GM21576 (cell line): ENCODE results near the gene TMSB10.
"Not testable (repeated sequence)": the region's sequence is repeated elsewhere in the genome, so short reads cannot be mapped to it uniquely, and the experiment has no call there.

ENCODE experiments used
- ATAC-seq: cut with Tn5 transposase; IDR thresholded peaks from one replicate; pipeline ENCODE4 v1.9.1; 2021; ENCODE audit warnings: mild to moderate bottlenecking, moderate library complexity; ENCODE audit not compliant: unreplicated experiment

Gene TMSB10

DNA sequence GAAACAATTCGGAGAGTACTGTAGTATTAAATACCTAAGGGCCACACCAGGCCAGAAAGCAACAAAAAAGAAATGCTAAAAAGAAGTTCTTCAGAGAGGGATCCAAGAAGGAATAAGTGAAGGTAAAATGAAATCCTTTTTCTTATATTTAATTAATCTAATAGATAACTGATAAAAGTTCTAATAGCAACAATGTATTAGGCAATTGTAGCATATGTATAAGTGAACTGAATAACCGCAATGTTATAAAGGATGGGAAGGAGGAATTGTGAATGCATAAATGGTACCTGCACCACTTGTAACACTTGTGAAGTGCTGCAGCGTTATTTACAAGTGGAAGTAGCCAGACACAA, 21.8 kb downstream of the TMSB10 start:
- no peak for ATAC-seq

DNA sequence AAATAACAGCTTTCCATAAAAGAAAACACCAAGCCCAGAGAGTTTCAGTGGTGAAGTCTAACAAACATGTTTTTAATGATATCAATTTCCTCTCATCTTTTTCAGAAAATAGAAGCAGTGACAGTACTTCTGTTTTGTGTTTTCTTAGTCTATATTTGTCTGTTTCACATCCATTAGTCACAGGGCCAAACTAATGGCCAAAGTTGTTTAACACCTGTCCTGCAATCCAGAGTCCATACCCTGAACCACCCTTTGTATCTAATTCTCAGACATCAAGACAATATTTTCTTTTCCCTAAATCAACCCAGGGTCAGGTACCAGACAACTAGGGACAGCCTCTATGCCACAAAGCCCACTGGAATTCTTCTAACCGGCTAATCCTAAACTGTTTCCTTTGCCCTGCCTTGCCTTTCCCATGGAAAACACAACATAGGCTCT, 25.9 kb downstream of the TMSB10 start:
- ATAC-seq, result peak; percentile 63

DNA sequence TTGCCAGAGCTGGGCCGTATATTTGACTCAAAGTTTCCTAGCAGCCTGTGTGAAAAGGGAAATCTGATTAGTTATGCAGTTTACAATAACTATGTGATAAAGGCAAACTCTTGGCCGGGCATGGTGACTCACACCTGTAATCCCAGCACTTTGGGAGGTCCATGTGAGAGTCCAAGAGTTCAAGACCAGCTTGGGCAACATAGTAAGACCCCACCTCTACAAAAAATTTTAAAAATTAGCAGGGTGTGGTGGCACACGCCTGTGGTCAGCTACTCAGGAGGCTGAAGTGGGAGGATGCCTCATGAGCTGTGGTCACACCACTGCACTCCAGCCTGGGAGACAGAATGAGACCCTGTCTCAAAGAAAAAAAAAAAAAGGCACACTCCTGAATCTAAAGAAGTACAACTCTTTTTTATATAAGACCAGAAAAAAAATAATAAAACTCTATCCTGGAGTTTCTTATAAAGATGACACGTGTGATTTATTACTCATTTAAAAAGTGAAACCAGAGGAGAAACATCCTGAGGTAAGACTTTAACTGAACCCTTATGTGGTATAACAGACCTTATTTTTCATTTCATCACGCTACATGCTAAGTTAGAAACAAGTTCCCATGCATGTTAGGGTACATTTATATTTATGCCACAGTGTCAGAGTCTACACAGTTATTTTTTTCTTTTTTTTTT, 32.9 kb downstream of the TMSB10 start:
- ATAC-seq, result peak; percentile 29

- ATAC-seq, result peak; percentile 73
These were observed 34.1 kb downstream of the TMSB10 start for GRCh38 chr2:84939426-84940087.

- ATAC-seq, result no peak
These were observed 34.6 kb downstream of the TMSB10 start for GRCh38 chr2:84940088-84940470.

DNA sequence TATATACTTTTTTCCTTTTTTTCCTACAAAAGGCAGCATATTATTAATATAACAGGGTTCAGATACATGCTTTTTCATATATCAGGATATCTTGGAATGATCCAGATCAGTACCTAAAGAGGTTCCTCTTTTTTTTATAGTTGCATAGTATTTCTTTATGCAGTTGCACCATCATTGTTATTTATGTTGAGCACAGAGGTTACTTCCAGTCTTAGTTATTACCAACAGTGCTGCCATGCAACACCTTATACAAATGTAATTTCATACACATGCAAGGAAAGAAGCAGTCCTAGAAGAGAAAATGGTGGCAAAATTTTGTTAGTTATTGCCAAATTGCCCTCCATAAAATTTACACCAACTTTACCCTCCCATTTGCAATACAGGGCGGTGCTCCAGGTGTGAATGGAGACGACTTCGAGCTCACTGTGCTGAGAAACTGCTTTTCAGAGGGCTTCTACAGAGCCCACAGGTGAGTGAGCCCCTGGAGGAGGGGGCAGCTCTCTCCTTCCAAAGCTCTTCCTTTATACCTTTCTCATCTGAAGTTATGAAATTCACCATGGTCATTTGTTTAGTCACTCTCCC, 35.5 kb downstream of the TMSB10 start:
- ATAC-seq, result no peak

- no peak for ATAC-seq
These were observed 36.7 kb downstream of the TMSB10 start for GRCh38 chr2:84942166-84942565.

- peak; percentile 29 for ATAC-seq
These were observed 37.5 kb downstream of the TMSB10 start for GRCh38 chr2:84942964-84943421.

- ATAC-seq, result no peak
These were observed 38.9 kb downstream of the TMSB10 start for GRCh38 chr2:84944295-84944909.

GRCh38 chr2:84945838-84946203, 40.4 kb downstream of the TMSB10 start:
- ATAC-seq, result not testable (repeated sequence)

- peak; percentile 73 for ATAC-seq
These were observed 41.0 kb downstream of the TMSB10 start for GRCh38 chr2:84946204-84947009.

DNA sequence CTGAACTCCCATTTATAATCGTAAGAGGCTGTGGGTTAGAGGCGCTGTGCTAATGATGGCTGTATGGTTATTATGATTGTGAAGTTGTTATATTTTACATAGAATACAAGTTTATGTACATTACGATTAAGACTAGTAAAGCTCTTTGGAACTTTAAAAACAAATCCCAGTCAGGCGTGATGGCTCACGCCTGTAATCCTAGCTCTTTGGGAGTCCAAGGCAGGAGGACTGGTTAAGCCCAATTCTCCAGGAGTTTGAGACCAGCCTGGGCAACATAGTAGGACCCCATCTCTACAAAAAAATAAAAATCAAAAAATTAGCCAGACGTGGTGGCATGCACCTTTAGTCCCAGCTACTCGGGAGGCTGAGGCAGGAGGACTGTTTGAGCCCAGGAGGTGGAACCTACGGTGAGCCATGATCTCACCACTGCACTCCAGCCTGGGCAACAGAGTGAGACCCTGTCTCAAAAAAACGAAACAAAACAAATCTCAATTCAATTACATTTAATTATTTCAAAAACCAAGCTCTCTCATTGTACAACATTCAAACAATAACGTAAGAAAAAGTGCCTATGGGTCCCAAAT, 41.6 kb downstream of the TMSB10 start:
- ATAC-seq, result no peak

DNA sequence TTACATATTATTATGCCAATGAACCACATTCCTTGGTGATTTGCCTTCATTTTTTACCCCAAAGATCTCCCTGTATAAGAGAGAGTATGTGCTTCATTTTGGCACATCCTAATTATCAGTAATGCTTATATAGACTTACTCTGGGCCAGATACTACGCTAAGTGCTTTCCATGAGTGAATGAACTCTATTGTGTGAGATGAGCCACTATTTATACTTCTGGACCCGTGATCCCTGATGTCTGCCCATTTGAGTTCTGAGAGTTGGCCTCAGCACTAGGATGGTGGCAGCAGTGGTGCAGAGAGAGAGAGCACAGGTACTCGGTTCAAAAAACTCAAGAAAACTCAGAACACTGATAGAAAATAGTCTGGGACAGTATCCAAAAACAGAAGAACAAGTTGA, 48.1 kb downstream of the TMSB10 start:
- ATAC-seq, result no peak

- no peak for ATAC-seq
These were observed 48.9 kb downstream of the TMSB10 start for GRCh38 chr2:84954329-84954728.
